ENCODE measurements around the gene GJC1. TPM values are rescaled to one million over a fixed set of nuclear protein-coding genes. Genes with fewer than 3 reads are reported as not detected.
A peak's percentile ranks its signal among the peaks of the same experiment; 100 is the strongest.

The GJC1 gene
- polyA plus RNA-seq, 2 of the 4 experiments (the other 2 are of a cell fraction) = 21.2 to 22.1 TPM

DNA sequence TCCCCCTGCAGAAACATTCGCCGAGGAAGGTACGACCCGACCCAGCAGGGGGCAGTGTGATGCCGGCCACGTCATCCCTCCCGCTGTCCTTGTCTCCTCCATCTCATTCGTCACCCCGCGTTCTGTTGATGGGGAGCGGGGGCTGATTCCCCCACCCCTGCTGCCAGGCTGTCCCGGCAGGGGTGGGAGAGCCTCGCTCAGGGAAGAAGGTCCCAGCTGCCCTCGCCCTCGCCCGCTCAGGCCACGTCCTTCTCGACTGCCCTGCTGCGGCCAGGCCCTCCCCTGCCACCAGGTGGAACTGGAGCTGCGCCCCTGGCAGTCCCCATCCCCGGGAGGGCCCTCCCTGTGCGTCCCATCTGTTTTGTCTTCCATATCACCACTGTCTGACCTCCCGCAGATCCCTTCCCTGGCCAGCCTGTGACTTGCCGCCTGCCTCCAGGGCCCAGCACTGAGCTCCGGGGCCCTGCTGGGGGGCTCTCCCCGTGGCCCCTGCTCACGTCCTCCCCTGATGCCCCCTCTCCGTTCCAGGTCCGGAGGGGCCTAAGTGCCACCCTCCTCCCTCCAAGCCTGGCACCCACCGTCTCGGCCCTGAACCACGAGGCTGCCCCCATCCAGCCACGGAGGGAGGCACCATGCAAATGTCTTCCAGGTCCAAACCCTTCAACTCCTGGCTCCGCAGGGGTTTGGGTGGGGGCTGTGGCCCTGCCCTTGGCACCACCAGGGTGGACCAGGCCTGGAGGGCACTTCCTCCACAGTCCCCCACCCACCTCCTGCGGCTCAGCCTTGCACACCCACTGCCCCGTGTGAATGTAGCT is 50.7 kb downstream of the GJC1 start:
- WGBS (ENCODE audit: missing lambda C conversion rate) = 15% methylated on average over 35 of the region's 36 CpGs
- Histone ChIP-seq H3K9me3 (no peaks in the 10 kb centered on the region), H3K4me3 (peak overlapping the region; percentile 53), H3K27ac (peak overlapping the region; percentile 79 to 84), H3K4me2 (peak overlapping the region; percentile 84), H3K4me1 (peaks cover 14% of the 10 kb centered on the region)
- ATAC-seq (peak; percentile 45 to 56), FAIRE-seq (peak; percentile 92), DNase-seq (ENCODE audit: low read depth in 1 of 2, low spot score in 1 of 2) (peak; percentile 83 to 95)
- TF ChIP-seq, protein P1, sequence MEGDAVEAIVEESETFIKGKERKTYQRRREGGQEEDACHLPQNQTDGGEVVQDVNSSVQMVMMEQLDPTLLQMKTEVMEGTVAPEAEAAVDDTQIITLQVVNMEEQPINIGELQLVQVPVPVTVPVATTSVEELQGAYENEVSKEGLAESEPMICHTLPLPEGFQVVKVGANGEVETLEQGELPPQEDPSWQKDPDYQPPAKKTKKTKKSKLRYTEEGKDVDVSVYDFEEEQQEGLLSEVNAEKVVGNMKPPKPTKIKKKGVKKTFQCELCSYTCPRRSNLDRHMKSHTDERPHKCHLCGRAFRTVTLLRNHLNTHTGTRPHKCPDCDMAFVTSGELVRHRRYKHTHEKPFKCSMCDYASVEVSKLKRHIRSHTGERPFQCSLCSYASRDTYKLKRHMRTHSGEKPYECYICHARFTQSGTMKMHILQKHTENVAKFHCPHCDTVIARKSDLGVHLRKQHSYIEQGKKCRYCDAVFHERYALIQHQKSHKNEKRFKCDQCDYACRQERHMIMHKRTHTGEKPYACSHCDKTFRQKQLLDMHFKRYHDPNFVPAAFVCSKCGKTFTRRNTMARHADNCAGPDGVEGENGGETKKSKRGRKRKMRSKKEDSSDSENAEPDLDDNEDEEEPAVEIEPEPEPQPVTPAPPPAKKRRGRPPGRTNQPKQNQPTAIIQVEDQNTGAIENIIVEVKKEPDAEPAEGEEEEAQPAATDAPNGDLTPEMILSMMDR (IDR thresholded peaks at IDR 0.05) = peak; percentile 99
- TF ChIP-seq, protein P2, sequence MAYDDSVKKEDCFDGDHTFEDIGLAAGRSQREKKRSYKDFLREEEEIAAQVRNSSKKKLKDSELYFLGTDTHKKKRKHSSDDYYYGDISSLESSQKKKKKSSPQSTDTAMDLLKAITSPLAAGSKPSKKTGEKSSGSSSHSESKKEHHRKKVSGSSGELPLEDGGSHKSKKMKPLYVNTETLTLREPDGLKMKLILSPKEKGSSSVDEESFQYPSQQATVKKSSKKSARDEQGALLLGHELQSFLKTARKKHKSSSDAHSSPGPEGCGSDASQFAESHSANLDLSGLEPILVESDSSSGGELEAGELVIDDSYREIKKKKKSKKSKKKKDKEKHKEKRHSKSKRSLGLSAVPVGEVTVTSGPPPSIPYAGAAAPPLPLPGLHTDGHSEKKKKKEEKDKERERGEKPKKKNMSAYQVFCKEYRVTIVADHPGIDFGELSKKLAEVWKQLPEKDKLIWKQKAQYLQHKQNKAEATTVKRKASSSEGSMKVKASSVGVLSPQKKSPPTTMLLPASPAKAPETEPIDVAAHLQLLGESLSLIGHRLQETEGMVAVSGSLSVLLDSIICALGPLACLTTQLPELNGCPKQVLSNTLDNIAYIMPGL (CRISPR knock-in tag; IDR thresholded peaks at IDR 0.05; ENCODE audit: borderline replicate concordance) = peak; percentile 62; the same call in 1 of the 2 replicates
- TF ChIP-seq, protein P3, sequence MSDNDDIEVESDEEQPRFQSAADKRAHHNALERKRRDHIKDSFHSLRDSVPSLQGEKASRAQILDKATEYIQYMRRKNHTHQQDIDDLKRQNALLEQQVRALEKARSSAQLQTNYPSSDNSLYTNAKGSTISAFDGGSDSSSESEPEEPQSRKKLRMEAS (IDR thresholded peaks at IDR 0.05) = peak; percentile 71
- TF ChIP-seq CBX8 (IDR thresholded peaks at IDR 0.05) = no peak
- TF ChIP-seq, protein P4, sequence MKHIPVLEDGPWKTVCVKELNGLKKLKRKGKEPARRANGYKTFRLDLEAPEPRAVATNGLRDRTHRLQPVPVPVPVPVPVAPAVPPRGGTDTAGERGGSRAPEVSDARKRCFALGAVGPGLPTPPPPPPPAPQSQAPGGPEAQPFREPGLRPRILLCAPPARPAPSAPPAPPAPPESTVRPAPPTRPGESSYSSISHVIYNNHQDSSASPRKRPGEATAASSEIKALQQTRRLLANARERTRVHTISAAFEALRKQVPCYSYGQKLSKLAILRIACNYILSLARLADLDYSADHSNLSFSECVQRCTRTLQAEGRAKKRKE (CRISPR knock-in tag; IDR thresholded peaks at IDR 0.05; ENCODE audit: low read depth) = no peak
- peak in 1 of 2 experiments; percentile 24; a peak in 1 of 5 replicates for TF ChIP-seq JUN (IDR thresholded peaks at IDR 0.05)
- no peak for TF ChIP-seq FOXS1 (CRISPR knock-in tag; IDR thresholded peaks at IDR 0.05)
- TF ChIP-seq RAD21 (conservative IDR thresholded peaks at IDR 0.05 in 1 of 2, IDR thresholded peaks at IDR 0.05 in 1 of 2) = peak; percentile 76 to 93
- TF ChIP-seq NFE2L2 (conservative IDR thresholded peaks at IDR 0.05; ENCODE audit: low read length) = 0 out of 2 replicates have a peak, but pooled peaks have one; percentile 3
- no peak for TF ChIP-seq ZFP36 (IDR thresholded peaks at IDR 0.05; ENCODE audit: borderline replicate concordance, partially characterized antibody)
- no peak for TF ChIP-seq HEYL (CRISPR knock-in tag; IDR thresholded peaks at IDR 0.05)
- no peak for TF ChIP-seq EHF (CRISPR knock-in tag; IDR thresholded peaks at IDR 0.05)
- TF ChIP-seq, protein P5, sequence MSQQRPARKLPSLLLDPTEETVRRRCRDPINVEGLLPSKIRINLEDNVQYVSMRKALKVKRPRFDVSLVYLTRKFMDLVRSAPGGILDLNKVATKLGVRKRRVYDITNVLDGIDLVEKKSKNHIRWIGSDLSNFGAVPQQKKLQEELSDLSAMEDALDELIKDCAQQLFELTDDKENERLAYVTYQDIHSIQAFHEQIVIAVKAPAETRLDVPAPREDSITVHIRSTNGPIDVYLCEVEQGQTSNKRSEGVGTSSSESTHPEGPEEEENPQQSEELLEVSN (IDR thresholded peaks at IDR 0.05; ENCODE audit: borderline replicate concordance, low read depth) = peak; percentile 49; the same call in 1 of the 2 replicates
- peak; percentile 33; the same call in 1 of the 2 replicates for TF ChIP-seq GATA3 (IDR thresholded peaks at IDR 0.05; ENCODE audit: borderline replicate concordance)
- TF ChIP-seq FOSL2 (IDR thresholded peaks at IDR 0.05) = 0 out of 2 replicates have a peak, but pooled peaks have one; percentile 29
- peak; percentile 84 for TF ChIP-seq FOSL2 (CRISPR knock-in tag; IDR thresholded peaks at IDR 0.05)
- no peak for TF ChIP-seq SREBF2 (IDR thresholded peaks at IDR 0.05)
- peak; percentile 62 for TF ChIP-seq KDM5A (IDR thresholded peaks at IDR 0.05)
- peak; percentile 88 for TF ChIP-seq SMC3 (IDR thresholded peaks at IDR 0.05)
- TF ChIP-seq EP300 (IDR thresholded peaks at IDR 0.05) = no peak
- CTCF ChIA-PET = interaction anchor here (0.7 to 30.3 kb wide), 59 partner anchors 6 to 417 kb away, joined by 3 to 1787 read pairs (median 6); partner anchors contain the start of genes ACBD4, ADAM11, GJC1 and HIGD1B
- POLR2A ChIA-PET = interaction anchor here (1.0 to 1.1 kb wide), 2 partner anchors 87 to 131 kb away, joined by 3 read pairs; no protein-coding TSS in a partner anchor
